HCT116 (cell line): ENCODE results near the gene SPG11. TPM values are rescaled to one million over a fixed set of nuclear protein-coding genes. Genes with fewer than 3 reads are reported as not detected.

Experiments used
- ATAC-seq: fragments of 200-7000 bp; cut with Tn5 transposase; 2 replicates; pipeline ENCODE4 v1.9.1; 2020; ENCODE audit warnings: mild to moderate bottlenecking, moderate library complexity
- BruUV-seq: library from RNA; stranded (reverse); fragments of 400-500 nt; replicated peaks from 2 replicates; lab custom pipeline; 2021; lab: Mats Ljungman, UMichigan
- CTCF ChIA-PET: fragments of 300-600 bp; sonication (Branson Sonifier 250); formaldehyde crosslinking; loops from one replicate; lab custom pipeline; 2021; ENCODE audit warnings: antibody characterized with exemption; lab: Charles Lee
- POLR2A ChIA-PET: fragments of 300-600, 350-600 bp; sonication (Branson Sonifier 250); formaldehyde crosslinking; loops from one replicate; lab custom pipeline; 2021; ENCODE audit warnings: antibody characterized with exemption; lab: Charles Lee
- RAD21 ChIA-PET, 2 experiments: fragments of 300-600 bp; sonication (Branson Sonifier 250); formaldehyde crosslinking; loops; one replicate each; lab custom pipeline; 2023; ENCODE audit warnings: low total read pairs in 2 of 2; ENCODE audit not compliant: uncharacterized antibody in 2 of 2, unreplicated experiment in 2 of 2, low non-redundant PET in 1 of 2; lab: Charles Lee
- DNase-seq: peaks from one replicate; pipeline ENCODE4 v3.0.0-alpha.2; 2010; ENCODE audit warnings: low read depth, low spot score
- H2AFZ ChIP-seq: fragments of 200-600 bp; shearing (Covaris generic), sonication (generic); 2 replicates; pipeline ENCODE4 v1.6.1; 2017; ENCODE audit warnings: low read depth, mixed run types, mixed read lengths, antibody characterized with exemption, low read length; ENCODE audit not compliant: poor library complexity, severe bottlenecking
- H3K27ac ChIP-seq: 2 replicates; pipeline ENCODE4 v1.5.1; 2012; ENCODE audit warnings: low read depth, low read length
- H3K27me3 ChIP-seq: fragments of 200-600 bp; sonication (generic); 2 replicates; pipeline ENCODE4 v1.6.1; 2016; ENCODE audit warnings: mixed run types, low read length, mixed read lengths; ENCODE audit not compliant: insufficient read depth
- H3K36me3 ChIP-seq, 2 experiments: fragments of 200-500 bp in 1 of 2; fragments of 200-600 bp in 1 of 2; sonication (Bioruptor generic) in 1 of 2; sonication (generic) in 1 of 2; 2 replicates each; pipeline versions ENCODE4 v1.5.1 to v1.6.1; 2014 to 2016; ENCODE audit warnings: low read length in 2 of 2, inconsistent platforms in 1 of 2, mixed read lengths in 1 of 2, mixed run types in 1 of 2; ENCODE audit not compliant: insufficient read depth in 2 of 2, control insufficient read depth in 1 of 2
- H3K4me1 ChIP-seq, 2 experiments: fragments of 200-600 bp in 1 of 2; sonication (generic) in 1 of 2; 2 replicates each; pipeline versions ENCODE4 v1.5.1 to v1.6.1; 2012 to 2017; ENCODE audit warnings: low read length in 2 of 2, inconsistent platforms in 1 of 2, mild to moderate bottlenecking in 1 of 2, mixed read lengths in 1 of 2, mixed run types in 1 of 2, moderate library complexity in 1 of 2; ENCODE audit not compliant: insufficient read depth in 2 of 2, control insufficient read depth in 1 of 2
- H3K4me2 ChIP-seq: fragments of 200-600 bp; sonication (generic); 2 replicates; pipeline ENCODE4 v1.6.1; 2017; ENCODE audit warnings: mixed run types, low read length, mixed read lengths
- H3K4me3 ChIP-seq, 2 experiments: fragments of 200-600 bp in 1 of 2; sonication (generic) in 1 of 2; replicated peaks in 1 of 2; 2 replicates each; pipeline ENCODE4 v1.5.1; 2011 to 2016; ENCODE audit warnings: low read length in 2 of 2, control low read depth in 1 of 2, low read depth in 1 of 2, mild to moderate bottlenecking in 1 of 2, mixed read lengths in 1 of 2, mixed run types in 1 of 2
- H3K79me2 ChIP-seq: fragments of 200-600 bp; sonication (generic); 2 replicates; pipeline ENCODE4 v1.6.1; 2017; ENCODE audit warnings: mild to moderate bottlenecking, mixed run types, low read length, moderate library complexity, mixed read lengths; ENCODE audit not compliant: insufficient read depth
- H3K9ac ChIP-seq: fragments of 200-600 bp; sonication (generic); 2 replicates; pipeline ENCODE4 v1.6.1; 2016; ENCODE audit warnings: low read length, mixed read lengths
- H3K9me2 ChIP-seq: fragments of 200-600 bp; sonication (generic), shearing (Covaris generic); 2 replicates; pipeline ENCODE4 v1.6.1; 2017; ENCODE audit warnings: mixed run types, mild to moderate bottlenecking, moderate library complexity; ENCODE audit not compliant: insufficient read depth
- H3K9me3 ChIP-seq, 2 experiments: fragments of 200-500 bp in 1 of 2; fragments of 200-600 bp in 1 of 2; sonication (Bioruptor generic) in 1 of 2; sonication (generic) in 1 of 2; 2 replicates each; pipeline ENCODE4 v1.6.1; 2014 to 2017; ENCODE audit warnings: low read length in 2 of 2, mixed read lengths in 2 of 2, inconsistent platforms in 1 of 2, low read depth in 1 of 2, mild to moderate bottlenecking in 1 of 2, mixed run types in 1 of 2, moderate library complexity in 1 of 2; ENCODE audit not compliant: control insufficient read depth in 1 of 2, insufficient read depth in 1 of 2
- H4K20me1 ChIP-seq: fragments of 200-600 bp; sonication (generic), shearing (Covaris generic); 2 replicates; pipeline ENCODE4 v1.6.1; 2017; ENCODE audit warnings: mixed run types, mild to moderate bottlenecking, moderate library complexity; ENCODE audit not compliant: insufficient read depth
- CEBPB ChIP-seq: IDR thresholded peaks from 2 replicates; pipeline ENCODE4 v1.6.1; 2012; ENCODE audit warnings: low read depth
- EGR1 ChIP-seq: IDR thresholded peaks from 2 replicates; pipeline ENCODE4 v1.6.1; 2012; ENCODE audit warnings: low read depth
- ELF1 ChIP-seq: IDR thresholded peaks from 2 replicates; pipeline ENCODE4 v1.6.1; 2012; ENCODE audit warnings: low read depth, borderline replicate concordance
- EZH2 ChIP-seq: fragments of 200-600 bp; sonication (generic); IDR thresholded peaks from 2 replicates; pipeline ENCODE4 v1.6.1; 2017; ENCODE audit warnings: antibody characterized with exemption, mixed run types
- MAX ChIP-seq: IDR thresholded peaks from 2 replicates; pipeline ENCODE4 v1.6.1; 2012
- POLR2A ChIP-seq: IDR thresholded peaks from 2 replicates; pipeline ENCODE4 v1.7.0; 2011; ENCODE audit warnings: borderline replicate concordance; ENCODE audit not compliant: insufficient read depth, insufficient read length; ENCODE audit errors: extremely low read depth
- POLR2AphosphoS5 ChIP-seq: IDR thresholded peaks from 2 replicates; pipeline ENCODE4 v1.6.1; 2011; ENCODE audit warnings: mild to moderate bottlenecking, low read depth, low read length, moderate library complexity
- REST ChIP-seq: IDR thresholded peaks from 2 replicates; pipeline ENCODE4 v1.6.1; 2012; ENCODE audit warnings: low read depth
- SIN3A ChIP-seq: IDR thresholded peaks from 2 replicates; pipeline ENCODE4 v1.6.1; 2012; ENCODE audit warnings: low read depth
- SRF ChIP-seq: IDR thresholded peaks from 2 replicates; pipeline ENCODE4 v1.6.1; 2012; ENCODE audit warnings: low read depth
- ZBTB33 ChIP-seq: IDR thresholded peaks from 2 replicates; pipeline ENCODE4 v1.6.1; 2011; ENCODE audit warnings: mild to moderate bottlenecking, low read length, moderate library complexity; ENCODE audit not compliant: insufficient replicate concordance; ENCODE audit errors: extremely low read depth
- ZFX ChIP-seq: fragments of 450-650 bp; IDR thresholded peaks from 2 replicates; pipeline ENCODE4 v1.6.1; 2017
- ZNF274 ChIP-seq: fragments of 200-500 bp; sonication (Bioruptor generic); IDR thresholded peaks from 2 replicates; pipeline ENCODE4 v1.6.1; 2014; ENCODE audit warnings: mild to moderate bottlenecking, low read depth, low read length, inconsistent platforms
- intact Hi-C: fragments of 100-400 bp; cut with micrococcal nuclease; formaldehyde crosslinking; loops from 2 replicates; pipeline ENCODE4 v1.10.0; 2022
- total RNA-seq: library from RNA; stranded (reverse); gene quantifications from one replicate; pipeline ENCODE4 v1.2.1, GENCODE V29; 2021; ENCODE audit not compliant: unreplicated experiment

Gene SPG11
- total RNA-seq, 1 experiment from 2014 or later: 34.8 TPM

DNA sequence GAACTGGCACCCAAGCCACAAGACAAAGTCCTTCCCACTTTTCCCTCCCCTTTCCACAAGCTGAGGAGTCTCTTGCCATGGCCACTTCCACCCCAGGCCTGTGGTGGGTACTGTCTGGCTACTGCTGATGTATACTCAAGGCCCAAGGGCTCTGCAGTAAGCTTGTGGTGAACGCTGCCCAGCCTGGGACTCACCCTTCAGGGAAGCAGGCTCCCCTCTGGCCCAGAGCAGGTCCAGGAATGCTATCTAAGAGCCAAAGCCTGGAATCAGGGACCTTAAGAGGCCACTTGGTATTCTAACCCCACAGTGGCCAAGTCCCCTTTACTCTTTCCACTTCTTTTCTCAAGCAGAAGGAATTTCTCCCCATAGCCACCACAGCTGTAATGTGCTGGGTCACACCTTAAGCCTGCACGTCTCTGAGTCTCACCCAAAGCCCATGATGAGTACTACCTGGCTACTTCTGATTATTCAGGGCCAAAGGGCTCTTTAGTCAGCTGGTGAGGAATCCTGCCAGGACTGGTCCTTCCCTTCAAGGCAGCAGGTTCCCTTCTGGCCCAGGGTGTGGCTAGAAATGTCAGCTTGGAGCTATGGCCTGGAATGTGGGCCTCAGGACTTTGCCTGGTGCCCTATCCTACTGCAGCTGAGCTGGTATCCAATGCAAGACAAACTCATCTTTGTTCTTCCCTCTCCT, 43.6 kb upstream of the SPG11 start:
- BruUV-seq: no TSS peak
- H3K27ac ChIP-seq: no peak overlapping the region
- H3K27me3 ChIP-seq: no peaks in the 10 kb centered on the region
- H3K79me2 ChIP-seq: peaks cover 7% of the 10 kb centered on the region
- ATAC-seq: no peak
- TF ChIP-seq ELF1: no peak
- 0 out of 2 replicates have a peak, but pooled peaks have one; percentile 0 for TF ChIP-seq ZFX
- H3K4me2 ChIP-seq: peak overlapping the region; percentile 44
- no peak overlapping the region for H3K9ac ChIP-seq
- intact Hi-C loops: no loop called here
- H3K9me3 ChIP-seq: no peaks in the 10 kb centered on the region
- no peaks in the 10 kb centered on the region for H3K9me2 ChIP-seq
- POLR2A ChIA-PET: interaction anchor here (0.9 to 1.3 kb wide), 2 partner anchors 20 to 44 kb away, joined by 4 to 8 read pairs; partner anchors contain the start of gene SPG11
- peaks cover 3 to 19% of the 10 kb centered on the region in 2 experiments; a peak in 2 of 4 replicates for H3K4me1 ChIP-seq
- no peak overlapping the region for H2AFZ ChIP-seq
- H4K20me1 ChIP-seq: no peaks in the 10 kb centered on the region
- CTCF ChIA-PET: interaction anchor here (3.0 kb wide), 1 partner anchor 44 kb away, joined by 8 read pairs; the partner anchor contains the start of gene SPG11
- no peaks in the 10 kb centered on the region for H3K36me3 ChIP-seq
- RAD21 ChIA-PET: no interaction called here
- no peak for DNase-seq
- H3K4me3 ChIP-seq: no peak overlapping the region

GRCh38 chr15:44706401-44706800, 42.9 kb upstream of the SPG11 start:
- DNase-seq: no peak

More at GRCh38 chr15:44706401-44706800, 42.9 kb upstream of the SPG11 start:
- intact Hi-C loops: no loop called here
- BruUV-seq: no TSS peak
- Histone ChIP-seq H4K20me1 (no peaks in the 10 kb centered on the region), H3K79me2 (peaks cover under 1% of the 10 kb centered on the region; the same call in 1 of the 2 replicates), H3K9ac (no peak overlapping the region), H3K27me3 (no peaks in the 10 kb centered on the region), H3K4me1 (peaks cover 3 to 19% of the 10 kb centered on the region in 2 experiments; a peak in 2 of 4 replicates), H3K9me3 (no peaks in the 10 kb centered on the region), H3K4me3 (no peak overlapping the region), H3K4me2 (no peak overlapping the region), H3K27ac (no peak overlapping the region), H2AFZ (no peak overlapping the region), H3K36me3 (no peaks in the 10 kb centered on the region), H3K9me2 (no peaks in the 10 kb centered on the region)
- no peak for ATAC-seq
- CTCF ChIA-PET: interaction anchor here (3.0 kb wide), 1 partner anchor 43 kb away, joined by 8 read pairs; the partner anchor contains the start of gene SPG11
- TF ChIP-seq REST (no peak), POLR2A (no peak), MAX (no peak), CEBPB (no peak), ZBTB33 (no peak), POLR2AphosphoS5 (no peak), SRF (no peak), EGR1 (no peak), SIN3A (no peak), EZH2 (no peak), ZFX (no peak), ZNF274 (no peak)
- RAD21 ChIA-PET: no interaction called here
- POLR2A ChIA-PET: interaction anchor here (0.9 to 1.3 kb wide), 2 partner anchors 20 to 43 kb away, joined by 4 to 8 read pairs; partner anchors contain the start of gene SPG11
